H1 (cell line): ENCODE data around the gene COL20A1. TPM values are rescaled to one million over a fixed set of nuclear protein-coding genes. Genes with fewer than 3 reads are reported as not detected.

ENCODE experiments used
- polyA plus RNA-seq, 7 experiments: library from polyadenylated mRNA; depleted of rRNA in 3 of 7; stranded (reverse) in 5 of 7; unstranded in 2 of 7; fragments of >200 nt in 5 of 7; fragments of 200-250 nt in 2 of 7; gene quantifications; 1 replicate in 5 of 7; 2 replicates in 1 of 7; 4 replicates in 1 of 7; pipeline versions ENCODE4 v1.2.1 to v1.2.3, GENCODE V29; 2011 to 2013; ENCODE audit warnings: missing spikeins in 2 of 7, mixed read lengths in 2 of 7
- total RNA-seq: library from RNA; stranded (reverse); fragmentation: NEBNext Ultra II Directional; extraction: Animal tissue kit (Norgen Biotek cat#: 25700); gene quantifications from 2 replicates; pipeline ENCODE4 v1.2.1, GENCODE V29; 2021
- TF ChIP-seq, protein P1 (sequence below): IDR thresholded peaks from 2 replicates; pipeline ENCODE4 v1.6.1; 2012; ENCODE audit warnings: inconsistent platforms

The COL20A1 gene
- total and polyA plus RNA-seq, 2 of the 8 experiments (the other 6 are each of a cell fraction or from before 2014, with no cell fraction given): 0.19 to 0.21 TPM

DNA sequence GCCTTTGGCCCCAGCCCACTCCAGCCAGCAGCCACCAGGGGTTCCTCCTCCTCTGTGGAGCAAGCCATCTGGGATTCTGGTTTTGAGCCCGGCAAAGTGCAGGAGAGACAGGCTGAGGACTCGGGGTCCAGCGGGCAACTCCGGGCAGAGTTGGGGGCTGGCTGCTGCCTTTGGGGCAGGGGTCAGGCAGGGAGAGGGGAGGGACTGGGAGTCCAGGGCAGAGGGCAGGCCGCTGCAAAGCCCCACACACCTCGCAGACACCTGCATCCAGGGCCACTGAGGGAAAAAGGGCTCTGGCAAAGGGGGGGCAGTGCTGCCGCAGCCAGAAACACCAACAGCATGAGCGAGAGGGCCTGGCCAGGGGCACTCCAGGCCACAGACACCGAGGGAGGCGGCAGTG, 48.5 kb upstream of the COL20A1 start (continued):
- TF ChIP-seq, protein P1, sequence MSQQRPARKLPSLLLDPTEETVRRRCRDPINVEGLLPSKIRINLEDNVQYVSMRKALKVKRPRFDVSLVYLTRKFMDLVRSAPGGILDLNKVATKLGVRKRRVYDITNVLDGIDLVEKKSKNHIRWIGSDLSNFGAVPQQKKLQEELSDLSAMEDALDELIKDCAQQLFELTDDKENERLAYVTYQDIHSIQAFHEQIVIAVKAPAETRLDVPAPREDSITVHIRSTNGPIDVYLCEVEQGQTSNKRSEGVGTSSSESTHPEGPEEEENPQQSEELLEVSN: no peak
- TF ChIP-seq, all 59 proteins: peak for 0
